GM23248 (cell line): ENCODE measurements around the gene PLEKHG3. TPM values are rescaled to one million over a fixed set of nuclear protein-coding genes. Genes with fewer than 3 reads are reported as not detected.

Experiments used
- DNase-seq: peaks from one replicate; pipeline ENCODE4 v3.0.0-alpha.2; 2015
- H2AFZ ChIP-seq: fragments of 200-600 bp; sonication (generic); 2 replicates; pipeline ENCODE4 v1.6.1; 2016; ENCODE audit warnings: antibody characterized with exemption
- H3F3A ChIP-seq: fragments of 200-600 bp; sonication (generic); 2 replicates; pipeline ENCODE4 v1.6.1; 2016; ENCODE audit warnings: mild to moderate bottlenecking, antibody characterized with exemption, mixed run types; ENCODE audit not compliant: insufficient read depth
- H3K27ac ChIP-seq: fragments of 200-600 bp; sonication (generic); 2 replicates; pipeline ENCODE4 v1.5.1; 2016; ENCODE audit warnings: mild to moderate bottlenecking
- H3K27me3 ChIP-seq: fragments of 200-600 bp; sonication (generic); replicated peaks from 2 replicates; pipeline ENCODE4 v1.6.1; 2016; ENCODE audit warnings: mild to moderate bottlenecking; ENCODE audit not compliant: insufficient read depth
- H3K36me3 ChIP-seq: fragments of 200-600 bp; sonication (generic); 2 replicates; pipeline ENCODE4 v1.6.1; 2016; ENCODE audit warnings: low read depth, mild to moderate bottlenecking
- H3K4me1 ChIP-seq: fragments of 200-600 bp; sonication (generic); 2 replicates; pipeline ENCODE4 v1.6.1; 2016; ENCODE audit warnings: mild to moderate bottlenecking; ENCODE audit not compliant: insufficient read depth
- H3K4me2 ChIP-seq: fragments of 200-600 bp; sonication (generic); one replicate; pipeline ENCODE4 v1.6.1; 2016; ENCODE audit warnings: mild to moderate bottlenecking; ENCODE audit not compliant: unreplicated experiment
- H3K4me3 ChIP-seq: fragments of 200-600 bp; sonication (generic); 2 replicates; pipeline ENCODE4 v1.5.1; 2016; ENCODE audit warnings: mild to moderate bottlenecking
- H3K79me2 ChIP-seq: fragments of 200-600 bp; sonication (generic); 2 replicates; pipeline ENCODE4 v1.6.1; 2016; ENCODE audit warnings: mild to moderate bottlenecking; ENCODE audit not compliant: insufficient read depth
- H3K9ac ChIP-seq: fragments of 200-600 bp; sonication (generic); 2 replicates; pipeline ENCODE4 v1.6.1; 2016; ENCODE audit warnings: mild to moderate bottlenecking
- H3K9me2 ChIP-seq: fragments of 200-600 bp; sonication (generic); 2 replicates; pipeline ENCODE4 v1.6.1; 2016; ENCODE audit warnings: mixed run types, mild to moderate bottlenecking, moderate library complexity; ENCODE audit not compliant: insufficient read depth
- H3K9me3 ChIP-seq: fragments of 200-600 bp; sonication (generic); one replicate; pipeline ENCODE4 v1.6.1; 2017; ENCODE audit warnings: low read depth
- H4K20me1 ChIP-seq: fragments of 200-600 bp; sonication (generic); 2 replicates; pipeline ENCODE4 v1.6.0; 2016; ENCODE audit not compliant: insufficient read depth
- EZH2 ChIP-seq: fragments of 200-600 bp; sonication (generic); IDR thresholded peaks from 2 replicates; pipeline ENCODE4 v1.6.1; 2018; ENCODE audit warnings: antibody characterized with exemption, mild to moderate bottlenecking; ENCODE audit not compliant: insufficient read depth, poor library complexity, severe bottlenecking
- EZH2phosphoT487 ChIP-seq: fragments of 200-600 bp; sonication (generic); IDR thresholded peaks from 2 replicates; pipeline ENCODE4 v1.6.1; 2018; ENCODE audit warnings: antibody characterized with exemption, moderate library complexity, mild to moderate bottlenecking, low read depth; ENCODE audit not compliant: insufficient read depth
- WGBS, 2 experiments: methylation state at CpG; one replicate each; pipeline ENCODE4 v1.1.6; 2015 to 2017; ENCODE audit warnings: low lambda C conversion rate in 2 of 2, low coverage in 1 of 2; ENCODE audit errors: missing lambda C conversion rate in 2 of 2; 5-methylcytosine and 5-hydroxymethylcytosine counted together
- in situ Hi-C: fragments of 300-500 bp; cut with MboI; formaldehyde crosslinking; loops from 2 replicates; pipeline ENCODE4 v1.15.0; 2020
- polyA plus RNA-seq: library from polyadenylated mRNA; unstranded; fragments of >200 nt; fragmentation: Nextera tagmentation; extraction: Ambion mirVana; gene quantifications from 2 replicates; pipeline ENCODE4 v1.2.1, GENCODE V29; 2016
- total RNA-seq: library from RNA; depleted of rRNA; stranded (reverse); fragments of >200 nt; shearing (Covaris generic); gene quantifications from 2 replicates; pipeline ENCODE4 v1.2.3, GENCODE V29; 2014

Gene PLEKHG3
- total and polyA plus RNA-seq, 2 experiments from 2014 or later: 2.1 to 6.9 TPM

DNA sequence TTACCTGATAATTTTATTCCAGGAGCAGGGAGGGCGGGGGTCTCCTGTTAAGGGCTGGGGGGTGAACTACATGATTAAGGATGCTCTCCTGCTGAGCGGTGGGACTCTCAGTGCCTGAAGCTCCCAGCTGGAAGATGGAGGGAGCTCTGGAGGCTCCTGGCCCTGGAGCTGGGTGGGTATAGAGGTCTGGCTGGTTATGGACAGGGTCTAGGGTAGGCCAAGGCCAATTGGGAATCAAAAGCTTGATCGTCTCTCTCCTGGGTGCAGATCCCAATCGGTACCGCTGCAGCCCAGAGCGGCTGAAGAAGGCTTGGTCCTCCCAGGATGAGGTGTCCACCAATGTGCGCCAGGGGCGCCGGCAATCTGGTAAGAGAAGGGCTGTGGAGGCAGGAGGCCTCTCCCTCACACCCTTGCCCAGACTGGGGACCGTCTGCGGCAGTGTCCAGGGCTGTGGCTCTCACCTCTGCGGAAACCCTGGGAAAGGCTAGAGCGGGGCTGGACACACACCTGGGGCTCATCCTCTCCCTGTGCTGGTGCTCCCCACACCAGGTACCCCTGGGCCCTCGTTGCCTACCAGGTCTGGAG is 28.4 kb downstream of the PLEKHG3 start:
- H3K79me2 ChIP-seq: no peaks in the 10 kb centered on the region
- H3K4me1 ChIP-seq: no peaks in the 10 kb centered on the region
- in situ Hi-C loops: no loop called here
- H3K4me3 ChIP-seq: no peak overlapping the region
- H3F3A ChIP-seq: no peaks in the 10 kb centered on the region
- DNase-seq: no peak
- no peak for TF ChIP-seq EZH2phosphoT487
- TF ChIP-seq EZH2: no peak
- no peak overlapping the region for H3K9ac ChIP-seq
- no peaks in the 10 kb centered on the region for H4K20me1 ChIP-seq
- no peaks in the 10 kb centered on the region for H3K9me3 ChIP-seq
- no peaks in the 10 kb centered on the region for H3K36me3 ChIP-seq
- no peaks in the 10 kb centered on the region for H3K27me3 ChIP-seq
- no peak overlapping the region for H3K4me2 ChIP-seq
- H3K27ac ChIP-seq: no peak overlapping the region
- H2AFZ ChIP-seq: no peak overlapping the region
- WGBS, 2 experiments: 89 to 90% methylated on average over 14 of the region's 14 CpGs
- no peaks in the 10 kb centered on the region for H3K9me2 ChIP-seq

DNA sequence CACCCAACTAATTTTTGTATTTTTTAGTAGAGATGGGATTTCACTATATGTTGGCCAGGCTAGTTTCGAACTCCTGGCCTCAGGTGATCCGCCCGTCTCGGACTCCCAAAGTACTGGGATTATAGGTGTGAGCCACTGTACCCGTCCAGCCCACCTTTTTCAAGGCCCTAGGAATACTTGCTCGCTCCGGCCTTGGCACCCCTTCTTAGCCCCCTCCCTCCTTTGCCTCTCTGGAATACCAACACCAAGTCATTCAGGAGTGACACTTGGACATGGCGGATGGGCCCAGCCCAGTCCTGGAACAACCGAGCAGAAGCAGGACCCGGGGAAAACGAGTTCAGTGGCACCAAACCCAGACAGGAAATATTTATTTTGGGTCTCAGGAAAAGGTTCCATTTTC is 29.1 kb downstream of the PLEKHG3 start:
- no peak overlapping the region for H2AFZ ChIP-seq
- H3K36me3 ChIP-seq: no peaks in the 10 kb centered on the region
- H3K9me3 ChIP-seq: no peaks in the 10 kb centered on the region
- 87 to 88% methylated on average over 11 of the region's 11 CpGs for WGBS, 2 experiments
- H3K4me2 ChIP-seq: no peak overlapping the region
- no peaks in the 10 kb centered on the region for H3K27me3 ChIP-seq
- no peaks in the 10 kb centered on the region for H3K9me2 ChIP-seq
- no peaks in the 10 kb centered on the region for H4K20me1 ChIP-seq
- no peaks in the 10 kb centered on the region for H3K79me2 ChIP-seq
- in situ Hi-C loops: no loop called here
- no peaks in the 10 kb centered on the region for H3K4me1 ChIP-seq
- H3K4me3 ChIP-seq: no peak overlapping the region
- no peak for DNase-seq
- no peak overlapping the region for H3K27ac ChIP-seq
- H3F3A ChIP-seq: no peaks in the 10 kb centered on the region
- TF ChIP-seq EZH2phosphoT487 (no peak), EZH2 (no peak)
- H3K9ac ChIP-seq: no peak overlapping the region

GRCh38 chr14:64733899-64734298 is 29.7 kb downstream of the PLEKHG3 start:
- no peak overlapping the region for H3K9ac ChIP-seq
- WGBS, 2 experiments: 96 to 97% methylated on average over 1 of the region's 1 CpG

GRCh38 chr14:64734990-64735389 is 30.8 kb downstream of the PLEKHG3 start:
- no peak overlapping the region for H3K4me2 ChIP-seq
- no peaks in the 10 kb centered on the region for H3K27me3 ChIP-seq
- DNase-seq: no peak
- H3K4me1 ChIP-seq: no peaks in the 10 kb centered on the region
- H3K79me2 ChIP-seq: no peaks in the 10 kb centered on the region
- no peaks in the 10 kb centered on the region for H3K36me3 ChIP-seq
- H3K4me3 ChIP-seq: no peak overlapping the region
- no peak overlapping the region for H2AFZ ChIP-seq
- H3K9ac ChIP-seq: no peak overlapping the region
- no peaks in the 10 kb centered on the region for H3K9me3 ChIP-seq
- 62 to 66% methylated on average over 6 of the region's 6 CpGs for WGBS, 2 experiments
- in situ Hi-C loops: no loop called here
- no peak for TF ChIP-seq EZH2phosphoT487
- no peak for TF ChIP-seq EZH2
- no peak overlapping the region for H3K27ac ChIP-seq
- no peaks in the 10 kb centered on the region for H3K9me2 ChIP-seq
- no peaks in the 10 kb centered on the region for H4K20me1 ChIP-seq
- H3F3A ChIP-seq: no peaks in the 10 kb centered on the region

More at GRCh38 chr14:64733899-64734298, 29.7 kb downstream of the PLEKHG3 start:
- H3K4me2 ChIP-seq: no peak overlapping the region
- no peaks in the 10 kb centered on the region for H3F3A ChIP-seq
- H3K4me3 ChIP-seq: no peak overlapping the region
- H3K27ac ChIP-seq: no peak overlapping the region
- no peaks in the 10 kb centered on the region for H3K9me2 ChIP-seq
- no peaks in the 10 kb centered on the region for H3K79me2 ChIP-seq
- DNase-seq: no peak
- H3K4me1 ChIP-seq: no peaks in the 10 kb centered on the region
- no peaks in the 10 kb centered on the region for H4K20me1 ChIP-seq
- no peaks in the 10 kb centered on the region for H3K36me3 ChIP-seq
- no peaks in the 10 kb centered on the region for H3K9me3 ChIP-seq
- H2AFZ ChIP-seq: no peak overlapping the region
- H3K27me3 ChIP-seq: no peaks in the 10 kb centered on the region
- in situ Hi-C loops: no loop called here
- TF ChIP-seq EZH2 (no peak), EZH2phosphoT487 (no peak)
